Type B pancreatic cell (in vitro differentiated cells): Measurements from ENCODE around the gene PITHD1. TPM values are rescaled to one million over a fixed set of nuclear protein-coding genes. Genes with fewer than 3 reads are reported as not detected.

Source experiments
- DNase-seq: peaks from one replicate; pipeline ENCODE4 v3.0.0; 2021; ENCODE audit warnings: mixed read lengths; ENCODE audit not compliant: unreplicated experiment; ENCODE audit errors: extremely low spot score
- H3K27ac Mint-ChIP-seq: 2 replicates; pipeline ENCODE4 v1.8.0; 2021; ENCODE audit warnings: mild to moderate bottlenecking, mixed read lengths
- H3K27me3 Mint-ChIP-seq: 2 replicates; pipeline ENCODE4 v1.8.0; 2021; ENCODE audit warnings: mixed read lengths
- H3K36me3 Mint-ChIP-seq: 2 replicates; pipeline ENCODE4 v1.8.0; 2021; ENCODE audit warnings: mixed read lengths
- H3K4me1 Mint-ChIP-seq: one replicate; pipeline ENCODE4 v1.8.0; 2021; ENCODE audit warnings: mixed read lengths; ENCODE audit not compliant: unreplicated experiment
- H3K4me3 Mint-ChIP-seq: 2 replicates; pipeline ENCODE4 v1.8.0; 2021; ENCODE audit warnings: mild to moderate bottlenecking, mixed read lengths
- H3K9me3 Mint-ChIP-seq: 2 replicates; pipeline ENCODE4 v1.8.0; 2021; ENCODE audit warnings: mixed read lengths
- CTCF ChIP-seq: fragments of 200-600 bp; sonication (generic); conservative IDR thresholded peaks from 2 replicates; pipeline ENCODE4 v1.5.0; 2021; ENCODE audit warnings: antibody characterized with exemption, mild to moderate bottlenecking
- total RNA-seq: library from RNA; stranded (reverse); gene quantifications from 2 replicates; pipeline ENCODE4 v1.2.1, GENCODE V29; 2021; ENCODE audit warnings: low replicate concordance

The PITHD1 gene
- total RNA-seq, 1 donor from 2014 or later: 71.1 TPM

GRCh38 chr1:23809751-23810171, 31.5 kb downstream of the PITHD1 start:
- DNase-seq: no peak
- H3K36me3 Mint-ChIP-seq: peaks cover 13% of the 10 kb centered on the region
- no peaks in the 10 kb centered on the region for H3K27me3 Mint-ChIP-seq
- H3K4me3 Mint-ChIP-seq: no peak overlapping the region
- no peak overlapping the region for H3K27ac Mint-ChIP-seq
- TF ChIP-seq CTCF: peak; percentile 76
- no peaks in the 10 kb centered on the region for H3K4me1 Mint-ChIP-seq
- H3K9me3 Mint-ChIP-seq: no peaks in the 10 kb centered on the region

GRCh38 chr1:23810818-23811540, 32.8 kb downstream of the PITHD1 start:
- Mint-ChIP-seq H3K4me1 (no peaks in the 10 kb centered on the region), H3K4me3 (no peak overlapping the region), H3K9me3 (no peaks in the 10 kb centered on the region), H3K27me3 (no peaks in the 10 kb centered on the region), H3K36me3 (peaks cover 8% of the 10 kb centered on the region), H3K27ac (no peak overlapping the region)
- no peak for DNase-seq
- TF ChIP-seq CTCF: peak; percentile 71

- H3K27me3 Mint-ChIP-seq: no peaks in the 10 kb centered on the region
- H3K27ac Mint-ChIP-seq: no peak overlapping the region
- no peaks in the 10 kb centered on the region for H3K9me3 Mint-ChIP-seq
These were observed 35.8 kb downstream of the PITHD1 start for GRCh38 chr1:23814016-23814415.

GRCh38 chr1:23816361-23816760, 38.1 kb downstream of the PITHD1 start:
- Mint-ChIP-seq H3K4me3 (no peak overlapping the region), H3K27me3 (no peaks in the 10 kb centered on the region), H3K9me3 (no peaks in the 10 kb centered on the region), H3K36me3 (no peaks in the 10 kb centered on the region), H3K27ac (no peak overlapping the region), H3K4me1 (no peaks in the 10 kb centered on the region)
- no peak for DNase-seq
- no peak for TF ChIP-seq CTCF

More at GRCh38 chr1:23814016-23814415, 35.8 kb downstream of the PITHD1 start:
- Mint-ChIP-seq H3K4me3 (no peak overlapping the region), H3K36me3 (peaks cover 3% of the 10 kb centered on the region), H3K4me1 (no peaks in the 10 kb centered on the region)
- no peak for DNase-seq
- no peak for TF ChIP-seq CTCF

- no peaks in the 10 kb centered on the region for H3K4me1 Mint-ChIP-seq
- H3K9me3 Mint-ChIP-seq: no peaks in the 10 kb centered on the region
- TF ChIP-seq CTCF: no peak
- H3K36me3 Mint-ChIP-seq: no peaks in the 10 kb centered on the region
- no peak for DNase-seq
- H3K4me3 Mint-ChIP-seq: no peak overlapping the region
- no peak overlapping the region for H3K27ac Mint-ChIP-seq
- no peaks in the 10 kb centered on the region for H3K27me3 Mint-ChIP-seq
These were observed 38.7 kb downstream of the PITHD1 start for GRCh38 chr1:23816906-23817305.
